HepG2 (cell line): ENCODE measurements around the gene IDS. TPM values are rescaled to one million over a fixed set of nuclear protein-coding genes. Genes with fewer than 3 reads are reported as not detected.

Source experiments
- ATAC-seq: fragments of 200-7000 bp; cut with Tn5 transposase; 3 replicates; pipeline ENCODE4 v1.9.1; 2020; ENCODE audit warnings: mild to moderate bottlenecking, moderate library complexity
- BruUV-seq: library from RNA; stranded (reverse); fragments of 400-500 nt; replicated peaks from 2 replicates; lab custom pipeline; 2021; lab: Mats Ljungman, UMichigan
- CTCF ChIA-PET: fragments of 300-600 bp; formaldehyde crosslinking; extraction: SDS; loops from one replicate; lab custom pipeline; 2021; ENCODE audit warnings: low total read pairs, inconsistent platforms, low intra/inter-chr PET ratio; lab: Yijun Ruan, JAX
- POLR2A ChIA-PET: fragments of 350-600 bp; sonication (Branson Sonifier 250); formaldehyde crosslinking; loops from one replicate; lab custom pipeline; 2020; ENCODE audit warnings: antibody characterized with exemption, inconsistent platforms; lab: Yijun Ruan, JAX
- DNase-seq: peaks from one replicate; pipeline ENCODE4 v3.0.0-alpha.2; 2015; ENCODE audit warnings: low spot score
- FAIRE-seq: peaks from 3 replicates; lab custom pipeline; 2011; peaks lifted over from hg19 to GRCh38; lab: Jason Lieb, UNC
- H2AFZ ChIP-seq: one replicate; pipeline ENCODE4 v1.6.1; 2011; ENCODE audit warnings: low read length, inconsistent platforms
- H3K27ac ChIP-seq: fragments of 300-600 bp; 3 replicates; pipeline ENCODE4 v1.8.0; 2011; ENCODE audit warnings: mixed run types, mild to moderate bottlenecking, mixed read lengths, low read length, inconsistent platforms; ENCODE audit not compliant: insufficient read depth; ENCODE audit errors: extremely low read length
- H3K27me3 ChIP-seq, 2 experiments: fragments of 200-600 bp in 1 of 2; 2 replicates in 1 of 2; 3 replicates in 1 of 2; pipeline versions ENCODE4 v1.6.0 to v1.8.0; 2011; ENCODE audit warnings: low read length in 2 of 2, mild to moderate bottlenecking in 2 of 2, moderate library complexity in 2 of 2, inconsistent platforms in 1 of 2; ENCODE audit not compliant: insufficient read depth in 2 of 2, control insufficient read depth in 1 of 2
- H3K36me3 ChIP-seq, 2 experiments: fragments of 200-600 bp in 1 of 2; replicated peaks in 1 of 2; 2 replicates in 1 of 2; 3 replicates in 1 of 2; pipeline versions ENCODE4 v1.5.1 to v1.8.0; 2011; ENCODE audit warnings: low read length in 2 of 2, inconsistent platforms in 1 of 2; ENCODE audit not compliant: insufficient read depth in 2 of 2, control insufficient read depth in 1 of 2
- H3K4me1 ChIP-seq: 2 replicates; pipeline ENCODE4 v1.5.1; 2012; ENCODE audit warnings: low read length, inconsistent platforms; ENCODE audit not compliant: insufficient read depth
- H3K4me2 ChIP-seq: 2 replicates; pipeline ENCODE4 v1.6.0; 2011; ENCODE audit warnings: low read depth, low read length, inconsistent platforms
- H3K4me3 ChIP-seq, 3 experiments: fragments of 200-600 bp in 1 of 3; sonication (generic), shearing (Covaris generic) in 1 of 3; replicated peaks in 1 of 3; 2 replicates each; pipeline ENCODE4 v1.5.1; 2011 to 2016; ENCODE audit warnings: low read length in 3 of 3, inconsistent platforms in 2 of 3, low read depth in 2 of 3, mild to moderate bottlenecking in 2 of 3, control low read depth in 1 of 3, mixed read lengths in 1 of 3; ENCODE audit not compliant: insufficient read depth in 1 of 3
- H3K79me2 ChIP-seq: one replicate; pipeline ENCODE4 v1.6.1; 2011; ENCODE audit warnings: low read length, inconsistent platforms; ENCODE audit not compliant: insufficient read depth
- H3K9ac ChIP-seq: 2 replicates; pipeline ENCODE4 v1.6.0; 2011; ENCODE audit warnings: mild to moderate bottlenecking, low read depth, low read length, inconsistent platforms; ENCODE audit not compliant: insufficient read depth
- H3K9me3 ChIP-seq: 2 replicates; pipeline ENCODE4 v1.5.1; 2012; ENCODE audit warnings: mild to moderate bottlenecking, low read length
- H4K20me1 ChIP-seq: 2 replicates; pipeline ENCODE4 v1.6.0; 2011; ENCODE audit warnings: inconsistent platforms, mild to moderate bottlenecking, low read length, moderate library complexity; ENCODE audit not compliant: insufficient read depth
- DMTF1 ChIP-seq: sonication (generic); formaldehyde crosslinking; IDR thresholded peaks from 2 replicates; pipeline ENCODE4 v1.4.0; 2020; ENCODE audit warnings: mild to moderate bottlenecking, missing genetic modification reagents
- HNRNPUL1 ChIP-seq: fragments of 200-400 bp; formaldehyde crosslinking; IDR thresholded peaks from 2 replicates; pipeline ENCODE4 v1.6.1; 2017; ENCODE audit warnings: low read depth, mild to moderate bottlenecking, low read length, moderate library complexity
- ISL2 ChIP-seq: sonication (generic); formaldehyde crosslinking; IDR thresholded peaks from 2 replicates; pipeline ENCODE4 v1.5.0; 2020; ENCODE audit warnings: missing genetic modification reagents
- NFE2L1 ChIP-seq: sonication (generic); formaldehyde crosslinking; IDR thresholded peaks from 2 replicates; pipeline ENCODE4 v1.4.0; 2020; ENCODE audit warnings: missing genetic modification reagents, mild to moderate bottlenecking, borderline replicate concordance
- NPAS2 ChIP-seq: sonication (generic); formaldehyde crosslinking; IDR thresholded peaks from 2 replicates; pipeline ENCODE4 v1.8.0; 2022; ENCODE audit warnings: mild to moderate bottlenecking, missing genetic modification reagents, borderline replicate concordance
- POLR2AphosphoS2 ChIP-seq: IDR thresholded peaks from 2 replicates; pipeline ENCODE4 v1.6.1; 2011; ENCODE audit warnings: low read depth, low read length, improper control_type of control experiment
- REXO4 ChIP-seq: sonication (generic); formaldehyde crosslinking; IDR thresholded peaks from 2 replicates; pipeline ENCODE4 v1.8.0; 2022; ENCODE audit warnings: missing genetic modification reagents, mild to moderate bottlenecking, borderline replicate concordance
- SIN3B ChIP-seq: fragments of 150-350 bp; IDR thresholded peaks from 2 replicates; pipeline ENCODE4 v1.6.1; 2014; ENCODE audit warnings: low read length
- ZNF704 ChIP-seq: sonication (generic); formaldehyde crosslinking; IDR thresholded peaks from 2 replicates; pipeline ENCODE4 v1.8.1; 2023; ENCODE audit warnings: mild to moderate bottlenecking, inconsistent platforms, moderate library complexity, missing genetic modification reagents, borderline replicate concordance
- WGBS: methylation state at CpG from one replicate; pipeline ENCODE4 v1.1.6; 2017; ENCODE audit warnings: low lambda C conversion rate; 5-methylcytosine and 5-hydroxymethylcytosine counted together
- in situ Hi-C: cut with HindIII; loops from 2 replicates; pipeline ENCODE4 v1.10.0; 2017; ENCODE audit warnings: low pct_unique_long_range_greater_than_20kb; ENCODE audit not compliant: extremely low pct_ligation_motif_present
- intact Hi-C: fragments of 100-400 bp; cut with micrococcal nuclease; formaldehyde crosslinking; loops from one replicate; pipeline ENCODE4 v1.10.0; 2022; ENCODE audit not compliant: unreplicated experiment
- polyA plus RNA-seq, 8 experiments: library from polyadenylated mRNA; depleted of rRNA in 3 of 8; stranded (reverse) in 7 of 8; unstranded in 1 of 8; fragments of >200 nt; fragmentation: Illumina TruSeq in 4 of 8; extraction: Trizol in 4 of 8; gene quantifications; 2 replicates each; pipeline versions ENCODE4 v1.2.1 to v1.2.3, GENCODE V29; 2011 to 2016; ENCODE audit warnings: low read depth in 4 of 8, missing spikeins in 1 of 8, mixed read lengths in 1 of 8; ENCODE audit not compliant: insufficient read depth in 1 of 8
- total RNA-seq, 5 experiments: library from RNA; depleted of rRNA; stranded (reverse); fragments of >200 nt; fragmentation: Illumina TruSeq; extraction: Trizol; gene quantifications; 2 replicates each; pipeline ENCODE4 v1.2.3, GENCODE V29; 2016; ENCODE audit warnings: low read depth in 1 of 5
- TF ChIP-seq, protein P1 (sequence below): sonication (generic); formaldehyde crosslinking; IDR thresholded peaks from 2 replicates; pipeline ENCODE4 v1.4.0; 2020; ENCODE audit warnings: low read depth, mild to moderate bottlenecking, missing genetic modification reagents

IDS gene
- total and polyA plus RNA-seq, 2 of the 13 experiments (the other 11 are each of a cell fraction or from before 2014, with no cell fraction given) = 2.2 to 11.9 TPM

GRCh38 chrX:149471397-149471796, 33.7 kb downstream of the IDS start:
- Histone ChIP-seq H3K4me3 (no peak overlapping the region), H3K9ac (no peak overlapping the region), H3K9me3 (no peaks in the 10 kb centered on the region), H3K4me2 (no peak overlapping the region), H3K79me2 (no peaks in the 10 kb centered on the region), H3K27me3 (no peaks in the 10 kb centered on the region), H3K4me1 (no peaks in the 10 kb centered on the region), H2AFZ (no peak overlapping the region), H3K27ac (no peak overlapping the region), H4K20me1 (no peaks in the 10 kb centered on the region), H3K36me3 (no peaks in the 10 kb centered on the region)
- DNase-seq = no peak
- intact Hi-C loops = loop anchor here (2.0 kb wide), 1 partner anchor 1423 kb away; no protein-coding TSS in a partner anchor
- FAIRE-seq = no peak
- BruUV-seq = no TSS peak
- no peak for ATAC-seq
- WGBS = 93% methylated on average over 8 of the region's 8 CpGs
- in situ Hi-C loops = no loop called here
- TF ChIP-seq DMTF1 (CRISPR knock-in tag) = no peak
- TF ChIP-seq SIN3B = no peak
- no peak for TF ChIP-seq NPAS2
- no peak for TF ChIP-seq HNRNPUL1
- TF ChIP-seq, protein P1, sequence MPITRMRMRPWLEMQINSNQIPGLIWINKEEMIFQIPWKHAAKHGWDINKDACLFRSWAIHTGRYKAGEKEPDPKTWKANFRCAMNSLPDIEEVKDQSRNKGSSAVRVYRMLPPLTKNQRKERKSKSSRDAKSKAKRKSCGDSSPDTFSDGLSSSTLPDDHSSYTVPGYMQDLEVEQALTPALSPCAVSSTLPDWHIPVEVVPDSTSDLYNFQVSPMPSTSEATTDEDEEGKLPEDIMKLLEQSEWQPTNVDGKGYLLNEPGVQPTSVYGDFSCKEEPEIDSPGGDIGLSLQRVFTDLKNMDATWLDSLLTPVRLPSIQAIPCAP (CRISPR knock-in tag) = no peak
- TF ChIP-seq POLR2AphosphoS2 = no peak
- no peak for TF ChIP-seq ISL2 (CRISPR knock-in tag)
- no peak for TF ChIP-seq ZNF704 (CRISPR knock-in tag)
- TF ChIP-seq NFE2L1 (CRISPR knock-in tag) = no peak
- no peak for TF ChIP-seq REXO4 (CRISPR knock-in tag)
- CTCF ChIA-PET = interaction anchor here (0.9 kb wide), 1 partner anchor 1422 kb away, joined by 6 read pairs; no protein-coding TSS in a partner anchor
- POLR2A ChIA-PET = no interaction called here
